COLO668 (cell line): ENCODE measurements around the gene HCK.

Source experiments
- DNase-seq: peaks from one replicate; lab custom pipeline; 2025; ENCODE audit not compliant: unreplicated experiment; lab: John Stamatoyannopoulos, UW

The HCK gene

GRCh38 chr20:32126919-32127318 lies 74.9 kb downstream of the HCK start:
- DNase-seq = no peak

- no peak for DNase-seq
Measured at GRCh38 chr20:32127347-32127746, 75.3 kb downstream of the HCK start.

- no peak for DNase-seq
Measured at GRCh38 chr20:32128167-32128566, 76.1 kb downstream of the HCK start.

GRCh38 chr20:32129863-32130262 lies 77.8 kb downstream of the HCK start:
- DNase-seq = no peak

GRCh38 chr20:32130352-32130751 lies 78.3 kb downstream of the HCK start:
- DNase-seq = no peak

GRCh38 chr20:32130965-32131364 lies 78.9 kb downstream of the HCK start:
- DNase-seq = no peak

- DNase-seq = no peak
Measured at GRCh38 chr20:32132911-32133549, 81.0 kb downstream of the HCK start.

GRCh38 chr20:32134026-32134425 lies 82.0 kb downstream of the HCK start:
- DNase-seq = no peak

GRCh38 chr20:32135983-32136515 lies 84.0 kb downstream of the HCK start:
- DNase-seq = no peak

GRCh38 chr20:32138921-32139320 lies 86.9 kb downstream of the HCK start:
- no peak for DNase-seq

GRCh38 chr20:32139947-32140346 lies 87.9 kb downstream of the HCK start:
- DNase-seq = no peak

GRCh38 chr20:32140603-32141002 lies 88.6 kb downstream of the HCK start:
- no peak for DNase-seq

GRCh38 chr20:32141465-32141980 lies 89.5 kb downstream of the HCK start:
- no peak for DNase-seq

GRCh38 chr20:32142088-32142487 lies 90.0 kb downstream of the HCK start:
- no peak for DNase-seq

- DNase-seq = no peak
Measured at GRCh38 chr20:32142991-32143390, 90.9 kb downstream of the HCK start.

- no peak for DNase-seq
Measured at GRCh38 chr20:32144898-32145662, 93.0 kb downstream of the HCK start.

- DNase-seq = no peak
Measured at GRCh38 chr20:32149566-32150170, 97.6 kb downstream of the HCK start.

GRCh38 chr20:32150291-32150848 lies 98.3 kb downstream of the HCK start:
- DNase-seq = no peak
